SIG-M5 (cell line): ENCODE measurements around the gene RDX.
"Not testable (repeated sequence)": the region's sequence is repeated elsewhere in the genome, so short reads cannot be mapped to it uniquely, and the experiment has no call there.

Experiments used
- DNase-seq: peaks from one replicate; lab custom pipeline; 2025; lab: John Stamatoyannopoulos, UW

RDX gene

GRCh38 chr11:110199184-110199981 lies 97.0 kb downstream of the RDX start:
- DNase-seq, result no peak

- no peak for DNase-seq
Measured at GRCh38 chr11:110198031-110198729, 98.2 kb downstream of the RDX start.

- no peak for DNase-seq
Measured at GRCh38 chr11:110196884-110197420, 99.5 kb downstream of the RDX start.

GRCh38 chr11:110196241-110196754 lies 100.1 kb downstream of the RDX start:
- DNase-seq, result no peak

- DNase-seq, result not testable (repeated sequence)
Measured at GRCh38 chr11:110194211-110194766, 102.1 kb downstream of the RDX start.

- DNase-seq, result not testable (repeated sequence)
Measured at GRCh38 chr11:110192604-110193282, 103.7 kb downstream of the RDX start.

GRCh38 chr11:110190885-110191284 lies 105.5 kb downstream of the RDX start:
- DNase-seq, result no peak

- no peak for DNase-seq
Measured at GRCh38 chr11:110187731-110188130, 108.7 kb downstream of the RDX start.

GRCh38 chr11:110186867-110187266 lies 109.5 kb downstream of the RDX start:
- DNase-seq, result no peak

- DNase-seq, result no peak
Measured at GRCh38 chr11:110186456-110186855, 110.0 kb downstream of the RDX start.

GRCh38 chr11:110185599-110185998 lies 110.8 kb downstream of the RDX start:
- DNase-seq, result no peak

- no peak for DNase-seq
Measured at GRCh38 chr11:110185121-110185591, 111.3 kb downstream of the RDX start.

- DNase-seq, result no peak
Measured at GRCh38 chr11:110184456-110184855, 112.0 kb downstream of the RDX start.

GRCh38 chr11:110182886-110183285 lies 113.5 kb downstream of the RDX start:
- DNase-seq, result no peak

GRCh38 chr11:110179064-110179463 lies 117.3 kb downstream of the RDX start:
- no peak for DNase-seq

- no peak for DNase-seq
Measured at GRCh38 chr11:110177086-110177456, 119.3 kb downstream of the RDX start.

GRCh38 chr11:110176366-110177085 lies 119.9 kb downstream of the RDX start:
- no peak for DNase-seq

- DNase-seq, result no peak
Measured at GRCh38 chr11:110174645-110175310, 121.6 kb downstream of the RDX start.

GRCh38 chr11:110173811-110174644 lies 122.4 kb downstream of the RDX start:
- DNase-seq, result no peak
